K562 (cell line): Measurements from ENCODE around the gene PCSK6. TPM values are rescaled to one million over a fixed set of nuclear protein-coding genes. Genes with fewer than 3 reads are reported as not detected.

Experiments used
- CBFA2T2 ChIP-seq: fragments of 450-650 bp; conservative IDR thresholded peaks from 2 replicates; pipeline ENCODE4 v1.6.1; 2017; ENCODE audit warnings: mild to moderate bottlenecking
- CBFA2T3 ChIP-seq: fragments of 450-650 bp; IDR thresholded peaks from 2 replicates; pipeline ENCODE4 v1.6.1; 2017
- CSDE1 ChIP-seq, 2 experiments: fragments of 450-650 bp; IDR thresholded peaks; 2 replicates each; pipeline ENCODE4 v1.6.1; 2016; ENCODE audit warnings: mild to moderate bottlenecking in 1 of 2
- CUX1 ChIP-seq: fragments of 200-800 bp; sonication (Bioruptor generic); IDR thresholded peaks from 2 replicates; pipeline ENCODE4 v1.6.1; 2016; ENCODE audit warnings: missing genetic modification characterization, missing compliant biosample characterization
- E4F1 ChIP-seq: fragments of 250-450 bp; sonication (Bioruptor Pico); IDR thresholded peaks from 2 replicates; pipeline ENCODE4 v1.5.0; 2021; ENCODE audit warnings: mild to moderate bottlenecking, borderline replicate concordance
- GABPA ChIP-seq: fragments of 200-800 bp; sonication (Bioruptor generic); conservative IDR thresholded peaks from 2 replicates; pipeline ENCODE4 v1.6.1; 2016; ENCODE audit warnings: low read depth, missing genetic modification characterization, missing compliant biosample characterization
- GATAD2A ChIP-seq: fragments of 450-650 bp; IDR thresholded peaks from 2 replicates; pipeline ENCODE4 v1.6.1; 2017
- HDAC8 ChIP-seq: fragments of 450-650 bp; IDR thresholded peaks from 2 replicates; pipeline ENCODE4 v1.6.1; 2016; ENCODE audit warnings: mild to moderate bottlenecking, missing genetic modification characterization, moderate library complexity, missing compliant biosample characterization
- KDM4B ChIP-seq, 2 experiments: fragments of 450-650 bp in 1 of 2; sonication (generic) in 1 of 2; IDR thresholded peaks; 2 replicates each; pipeline ENCODE4 v1.6.1; 2016 to 2017; ENCODE audit warnings: borderline replicate concordance in 2 of 2, antibody characterized with exemption in 1 of 2, low read depth in 1 of 2, mild to moderate bottlenecking in 1 of 2
- MIER1 ChIP-seq: fragments of 450-650 bp; IDR thresholded peaks from 2 replicates; pipeline ENCODE4 v1.6.1; 2016; ENCODE audit warnings: antibody characterized with exemption, mild to moderate bottlenecking, low read depth
- MTA2 ChIP-seq: fragments of 450-650 bp; IDR thresholded peaks from 2 replicates; pipeline ENCODE4 v1.6.1; 2016; ENCODE audit warnings: low read depth
- NR1H2 ChIP-seq: sonication (generic); formaldehyde crosslinking; IDR thresholded peaks from 2 replicates; pipeline ENCODE4 v1.4.0; 2020; ENCODE audit warnings: mild to moderate bottlenecking, missing genetic modification reagents
- RB1 ChIP-seq: fragments of 450-650 bp; IDR thresholded peaks from 2 replicates; pipeline ENCODE4 v1.6.1; 2017; ENCODE audit warnings: low read depth, mild to moderate bottlenecking
- RBM25 ChIP-seq: fragments of 200-400 bp; formaldehyde crosslinking; IDR thresholded peaks from 2 replicates; pipeline ENCODE4 v1.6.1; 2018; ENCODE audit warnings: low read length, low read depth, moderate library complexity; ENCODE audit not compliant: severe bottlenecking
- SMARCA4 ChIP-seq: fragments of 450-650 bp; IDR thresholded peaks from 2 replicates; pipeline ENCODE4 v1.6.1; 2016
- TOE1 ChIP-seq, 2 experiments: fragments of 450-650 bp in 1 of 2; sonication (generic) in 1 of 2; formaldehyde crosslinking in 1 of 2; IDR thresholded peaks; 2 replicates each; pipeline versions ENCODE4 v1.7.1 to v1.8.0; 2016 to 2022; ENCODE audit warnings: borderline replicate concordance in 2 of 2, mild to moderate bottlenecking in 2 of 2, antibody characterized with exemption in 1 of 2, inconsistent platforms in 1 of 2, low read depth in 1 of 2, missing genetic modification reagents in 1 of 2, moderate library complexity in 1 of 2
- XRCC4 ChIP-seq: IDR thresholded peaks from one replicate; pipeline ENCODE4 v1.6.1; 2011; ENCODE audit not compliant: insufficient read depth, insufficient read length; ENCODE audit errors: extremely low read depth
- XRCC5 ChIP-seq: fragments of 200-400 bp; formaldehyde crosslinking; IDR thresholded peaks from 2 replicates; pipeline ENCODE4 v1.6.1; 2017; ENCODE audit warnings: low read depth, mild to moderate bottlenecking, low read length
- ZBED1 ChIP-seq: IDR thresholded peaks from 2 replicates; pipeline ENCODE4 v1.6.1; 2014
- ZNF639 ChIP-seq, 2 experiments: fragments of 200-800 bp in 1 of 2; sonication (Bioruptor generic) in 1 of 2; sonication (generic) in 1 of 2; formaldehyde crosslinking in 1 of 2; IDR thresholded peaks in 1 of 2; conservative IDR thresholded peaks in 1 of 2; 2 replicates each; pipeline versions ENCODE4 v1.5.0 to v1.6.1; 2016 to 2020; ENCODE audit warnings: missing compliant biosample characterization in 1 of 2, missing genetic modification characterization in 1 of 2, missing genetic modification reagents in 1 of 2
- polyA plus RNA-seq, 8 experiments: library from polyadenylated mRNA; depleted of rRNA in 4 of 8; stranded (reverse) in 5 of 8; unstranded in 3 of 8; fragments of >200 nt; fragmentation: Nextera tagmentation in 2 of 8; fragmentation: Illumina TruSeq in 1 of 8; extraction: Ambion mirVana in 2 of 8; extraction: Trizol in 1 of 8; gene quantifications; 2 replicates each; pipeline versions ENCODE4 v1.2.1 to v1.2.3, GENCODE V29; 2011 to 2014; ENCODE audit warnings: inconsistent platforms in 1 of 8, missing spikeins in 1 of 8
- total RNA-seq, 7 experiments: library from RNA; depleted of rRNA in 6 of 7; stranded (reverse); fragments of >200 nt in 6 of 7; fragmentation: Illumina TruSeq in 2 of 7; extraction: Trizol in 2 of 7; gene quantifications; 2 replicates each; pipeline versions ENCODE4 v1.2.1 to v1.2.3, GENCODE V29; 2011 to 2021; ENCODE audit warnings: low replicate concordance in 1 of 7

Gene PCSK6
- total and polyA plus RNA-seq, 9 of the 15 experiments (the other 6 are each of a cell fraction or from before 2014, with no cell fraction given), result 2.2 to 32.6 (median 14.5) TPM

GRCh38 chr15:101451266-101451799, 38.2 kb downstream of the PCSK6 start (continued):
- TF ChIP-seq CUX1 (CRISPR knock-in tag), result peak; percentile 94
- peak; percentile 77 for TF ChIP-seq GABPA (tag)
- peak in 1 of 2 experiments; percentile 93; a peak in 2 of 4 replicates for TF ChIP-seq ZNF639 (CRISPR knock-in tag; conservative IDR thresholded peaks at IDR 0.05 in 1 of 2, IDR thresholded peaks at IDR 0.05 in 1 of 2)
- peak; percentile 100 for TF ChIP-seq CBFA2T2
- peak; percentile 79; the same call in 1 of the 2 replicates for TF ChIP-seq GATAD2A
- no peak for TF ChIP-seq E4F1
- no peak for TF ChIP-seq RBM25
- no peak for TF ChIP-seq ZBED1
- no peak for TF ChIP-seq CSDE1 (IDR thresholded peaks at IDR 0.05)
- peak; percentile 93 for TF ChIP-seq MTA2
- no peak for TF ChIP-seq XRCC4
- TF ChIP-seq TOE1 (IDR thresholded peaks at IDR 0.05; ENCODE audit: borderline replicate concordance), result 0 out of 2 replicates have a peak, but pooled peaks have one; percentile 55
- TF ChIP-seq TOE1 (CRISPR knock-in tag; IDR thresholded peaks at IDR 0.05; ENCODE audit: borderline replicate concordance, low read depth), result no peak
- TF ChIP-seq NR1H2 (CRISPR knock-in tag), result no peak
- peak; percentile 44; the same call in 1 of the 2 replicates for TF ChIP-seq XRCC5
- TF ChIP-seq HDAC8 (tag), result no peak
- TF ChIP-seq RB1, result peak; percentile 16; the same call in 1 of the 2 replicates
- 0 out of 4 replicates have a peak, but pooled peaks of 1 of the 2 experiments have one; percentile 46 for TF ChIP-seq KDM4B (IDR thresholded peaks at IDR 0.05; ENCODE audit: borderline replicate concordance in 2 of 2, low read depth in 1 of 2)
- TF ChIP-seq SMARCA4, result peak; percentile 95
- no peak for TF ChIP-seq MIER1
- peak; percentile 99 for TF ChIP-seq CBFA2T3
